Small intestine (tissue), 7 donors: ENCODE data around the gene EXOC3L4. TPM values are rescaled to one million over a fixed set of nuclear protein-coding genes. Genes with fewer than 3 reads are reported as not detected.
A peak's percentile ranks its signal among the peaks of the same experiment; 100 is the strongest.

Experiments used
- DNase-seq, 2 donors: peaks; one replicate each; pipeline versions ENCODE4 v3.0.0 to v3.0.0-alpha.2; 2013
- FAIRE-seq: peaks from 2 replicates; lab custom pipeline; 2012; peaks lifted over from hg19 to GRCh38; lab: Jason Lieb, UNC
- H3K27ac ChIP-seq, 3 donors: one replicate each; pipeline ENCODE4 v1.5.1; 2013; ENCODE audit warnings: low read length in 2 of 3, mild to moderate bottlenecking in 2 of 3, control low read depth in 1 of 3, inconsistent platforms in 1 of 3, low read depth in 1 of 3, moderate library complexity in 1 of 3
- H3K27me3 ChIP-seq, 3 donors: one replicate each; pipeline ENCODE4 v1.6.1; 2013; ENCODE audit warnings: low read length in 3 of 3, inconsistent platforms in 1 of 3; ENCODE audit not compliant: control insufficient read depth in 3 of 3, insufficient read depth in 3 of 3
- H3K36me3 ChIP-seq, 3 donors: one replicate each; pipeline ENCODE4 v1.6.1; 2013; ENCODE audit warnings: low read length in 3 of 3, inconsistent platforms in 1 of 3, low read depth in 1 of 3, mild to moderate bottlenecking in 1 of 3, moderate library complexity in 1 of 3; ENCODE audit not compliant: control insufficient read depth in 3 of 3, insufficient read depth in 2 of 3
- H3K4me1 ChIP-seq, 3 donors: one replicate each; pipeline ENCODE4 v1.6.1; 2013; ENCODE audit warnings: low read length in 2 of 3, inconsistent platforms in 1 of 3, low read depth in 1 of 3, mild to moderate bottlenecking in 1 of 3, moderate library complexity in 1 of 3; ENCODE audit not compliant: control insufficient read depth in 3 of 3, insufficient read depth in 2 of 3
- H3K4me3 ChIP-seq, 3 donors: one replicate each; pipeline ENCODE4 v1.5.1; 2013; ENCODE audit warnings: low read length in 3 of 3, control low read depth in 1 of 3, inconsistent platforms in 1 of 3, low read depth in 1 of 3, mild to moderate bottlenecking in 1 of 3, moderate library complexity in 1 of 3
- H3K9me3 ChIP-seq, 2 donors: one replicate each; pipeline ENCODE4 v1.6.1; 2013; ENCODE audit warnings: low read depth in 1 of 2, low read length in 1 of 2; ENCODE audit not compliant: control insufficient read depth in 2 of 2, insufficient read depth in 1 of 2
- WGBS, 3 donors: extraction: QIAGEN DNeasy Blood & Tissue Kit; methylation state at CpG; one replicate each; pipeline ENCODE4 v1.1.7; 2013; 5-methylcytosine and 5-hydroxymethylcytosine counted together
- polyA plus RNA-seq, 4 donors: library from polyadenylated mRNA; stranded (reverse) in 3 of 4; unstranded in 1 of 4; fragments of 200-250 nt in 3 of 4; fragments of 120-200 nt in 1 of 4; gene quantifications; one replicate each; pipeline versions ENCODE4 v1.2.1 to v1.2.3, GENCODE V29; 2013
- donor health status: healthy with polysubstance abuse.
- donor health status: control.
- donor health status: control.
- donor health status: Bipolar disorder and iron deficiency.
- donor health status: healthy.

The EXOC3L4 gene
- polyA plus RNA-seq, 4 donors = 26.1 to 110 (median 60.4) TPM

GRCh38 chr14:103138301-103139131, 44.0 kb downstream of the EXOC3L4 start:
- Histone ChIP-seq H3K9me3 (no peaks in the 10 kb centered on the region), H3K4me3 (peak overlapping the region in 1 of 3 donors; percentile 12), H3K4me1 (peaks cover 0 to 11% (median 0%) of the 10 kb centered on the region in 3 donors), H3K27ac (no peak overlapping the region), H3K27me3 (peaks cover 0 to 35% (median 0%) of the 10 kb centered on the region in 3 donors), H3K36me3 (peaks cover 0 to 16% (median 0%) of the 10 kb centered on the region in 3 donors)
- FAIRE-seq (no peak), DNase-seq (peak in 1 of 2 donors; percentile 53)
- 40 to 49% (median 40%) methylated on average over 53 to 66 of the region's 66 CpGs for WGBS, 3 donors

- WGBS, 3 donors = 58 to 61% (median 59%) methylated on average over 28 to 29 of the region's 29 CpGs
- peak overlapping the region in 1 of 3 donors; percentile 12 for H3K4me3 ChIP-seq
- no peak overlapping the region for H3K27ac ChIP-seq
- no peaks in the 10 kb centered on the region for H3K9me3 ChIP-seq
- H3K27me3 ChIP-seq = peaks cover 0 to 36% (median 0%) of the 10 kb centered on the region in 3 donors
- DNase-seq = no peak
- FAIRE-seq = no peak
- peaks cover 0 to 11% (median 0%) of the 10 kb centered on the region in 3 donors for H3K4me1 ChIP-seq
- peaks cover 0 to 10% (median 0%) of the 10 kb centered on the region in 3 donors for H3K36me3 ChIP-seq
Measured at GRCh38 chr14:103139132-103140025, 44.9 kb downstream of the EXOC3L4 start.

GRCh38 chr14:103140316-103141109, 46.0 kb downstream of the EXOC3L4 start:
- Histone ChIP-seq H3K4me3 (no peak overlapping the region), H3K9me3 (no peaks in the 10 kb centered on the region), H3K4me1 (peaks cover 0 to 11% (median 0%) of the 10 kb centered on the region in 3 donors), H3K27ac (no peak overlapping the region), H3K27me3 (peaks cover 0 to 36% (median 0%) of the 10 kb centered on the region in 3 donors), H3K36me3 (peaks cover 0 to 4% (median 0%) of the 10 kb centered on the region in 3 donors)
- DNase-seq (peak in 1 of 2 donors; percentile 44), FAIRE-seq (no peak)
- WGBS, 3 donors = 37 to 52% (median 37%) methylated on average over 12 of the region's 12 CpGs

- FAIRE-seq (no peak), DNase-seq (peak in 1 of 2 donors; percentile 56)
- H3K27me3 ChIP-seq = peaks cover 0 to 36% (median 3%) of the 10 kb centered on the region in 3 donors
- no peak overlapping the region for H3K4me3 ChIP-seq
- no peaks in the 10 kb centered on the region for H3K9me3 ChIP-seq
- peaks cover 0 to 11% (median 0%) of the 10 kb centered on the region in 3 donors for H3K4me1 ChIP-seq
- no peaks in the 10 kb centered on the region for H3K36me3 ChIP-seq
- H3K27ac ChIP-seq = no peak overlapping the region
- 24 to 32% (median 25%) methylated on average over 8 of the region's 8 CpGs for WGBS, 3 donors
Measured at GRCh38 chr14:103141117-103141796, 46.7 kb downstream of the EXOC3L4 start.

- no peak for DNase-seq
- H3K27ac ChIP-seq = no peak overlapping the region
- H3K4me3 ChIP-seq = no peak overlapping the region
- H3K9me3 ChIP-seq = no peaks in the 10 kb centered on the region
- no peaks in the 10 kb centered on the region for H3K36me3 ChIP-seq
- WGBS, 3 donors = 81 to 92% (median 88%) methylated on average over 4 of the region's 4 CpGs
- H3K4me1 ChIP-seq = peaks cover 0 to 6% (median 0%) of the 10 kb centered on the region in 3 donors
- no peak for FAIRE-seq
- peaks cover 0 to 36% (median 5%) of the 10 kb centered on the region in 3 donors for H3K27me3 ChIP-seq
Measured at GRCh38 chr14:103142026-103142425, 47.5 kb downstream of the EXOC3L4 start.

- Histone ChIP-seq H3K27me3 (peaks cover 0 to 36% (median 5%) of the 10 kb centered on the region in 3 donors), H3K27ac (no peak overlapping the region), H3K4me3 (no peak overlapping the region), H3K36me3 (no peaks in the 10 kb centered on the region), H3K9me3 (no peaks in the 10 kb centered on the region), H3K4me1 (peaks cover 0 to 5% (median 0%) of the 10 kb centered on the region in 3 donors)
- DNase-seq (no peak), FAIRE-seq (no peak)
- 55 to 75% (median 66%) methylated on average over 5 of the region's 5 CpGs for WGBS, 3 donors
Measured at GRCh38 chr14:103142721-103143302, 48.3 kb downstream of the EXOC3L4 start.

GRCh38 chr14:103143506-103143905, 49.0 kb downstream of the EXOC3L4 start:
- Histone ChIP-seq H3K27ac (no peak overlapping the region), H3K27me3 (peaks cover 0 to 36% (median 5%) of the 10 kb centered on the region in 3 donors), H3K36me3 (no peaks in the 10 kb centered on the region), H3K4me3 (no peak overlapping the region), H3K4me1 (peaks cover 0 to 5% (median 0%) of the 10 kb centered on the region in 3 donors), H3K9me3 (no peaks in the 10 kb centered on the region)
- no peak for DNase-seq
- FAIRE-seq = no peak
- WGBS, 3 donors = 59 to 66% (median 59%) methylated on average over 6 of the region's 6 CpGs
